GM15510 (cell line): ENCODE measurements around the gene FAM171A1.

Experiments used
- POLR2A ChIP-seq: IDR thresholded peaks from 3 replicates; pipeline ENCODE4 v1.6.1; 2011; ENCODE audit warnings: borderline replicate concordance; ENCODE audit not compliant: insufficient read length; ENCODE audit errors: extremely low read depth

Gene FAM171A1

DNA sequence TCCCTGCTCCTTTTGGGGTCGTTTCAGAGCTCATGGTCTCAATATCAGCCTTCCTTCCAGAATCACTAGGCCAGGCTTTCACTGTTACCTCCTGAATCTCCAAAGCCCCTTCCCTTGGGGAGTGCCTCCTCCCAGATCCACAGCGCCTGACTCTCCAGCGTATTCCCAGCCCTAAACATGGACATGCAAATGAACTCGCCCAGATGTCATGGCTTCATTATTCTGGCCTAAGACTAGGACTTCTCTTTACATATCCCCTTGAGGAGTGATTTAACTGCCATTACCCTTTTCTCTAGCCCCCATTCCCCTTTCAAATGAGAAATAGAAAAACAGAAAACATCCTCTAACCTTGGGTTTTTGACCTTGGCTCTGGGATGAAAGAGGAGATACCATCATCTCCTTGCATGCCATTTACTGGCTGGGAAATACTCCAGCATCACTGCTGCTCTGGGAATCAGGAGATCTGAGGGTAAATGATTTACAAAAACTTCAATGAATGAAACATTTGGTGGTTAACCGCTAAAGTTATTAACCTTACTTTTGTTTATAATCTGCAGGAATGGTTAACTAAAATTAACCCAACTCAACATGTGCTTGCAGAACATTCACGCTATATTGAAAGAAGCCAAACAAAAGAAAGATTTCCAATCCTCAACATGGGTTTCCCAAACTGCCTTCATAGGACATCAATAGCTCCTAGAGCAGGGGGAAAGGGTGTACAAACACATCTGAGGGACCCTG lies 37.0 kb downstream of the FAM171A1 start:
- TF ChIP-seq POLR2A = no peak

DNA sequence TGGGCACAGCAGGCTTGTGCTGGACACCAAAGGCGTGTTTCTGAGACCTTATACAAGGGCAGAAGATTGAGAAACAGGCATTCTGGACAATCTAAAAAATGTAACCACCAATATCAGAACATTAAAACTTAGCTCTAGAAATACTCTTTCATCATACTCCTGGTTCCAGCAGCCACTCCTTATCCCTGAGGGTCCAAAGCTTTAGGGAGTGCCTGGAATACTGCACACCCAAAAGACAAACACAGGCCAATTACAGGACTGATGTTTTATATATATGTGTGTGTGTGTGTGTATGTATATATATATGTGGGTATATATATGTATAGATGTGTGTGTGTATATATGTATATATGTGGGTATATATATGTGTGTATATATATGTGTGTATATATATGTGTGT lies 39.6 kb downstream of the FAM171A1 start:
- no peak for TF ChIP-seq POLR2A

DNA sequence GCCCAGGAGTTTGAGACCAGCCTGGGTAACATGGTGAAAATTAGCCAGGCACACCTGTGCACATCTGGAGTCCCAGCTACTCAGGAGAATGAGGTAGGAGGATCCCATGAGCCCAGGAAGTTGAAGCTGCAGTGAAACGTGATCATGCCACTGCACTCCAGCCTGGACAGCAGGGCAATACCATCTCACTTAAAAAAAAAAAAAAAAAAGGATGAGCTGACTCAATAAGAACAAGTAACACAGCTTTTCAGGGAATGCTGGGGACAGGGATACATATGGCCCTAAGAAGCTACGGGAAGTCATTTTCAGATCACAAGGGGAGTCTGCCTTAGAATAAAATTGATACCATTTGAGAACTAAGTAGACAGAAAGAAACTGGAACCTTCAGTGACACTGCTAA lies 41.7 kb downstream of the FAM171A1 start:
- no peak for TF ChIP-seq POLR2A

DNA sequence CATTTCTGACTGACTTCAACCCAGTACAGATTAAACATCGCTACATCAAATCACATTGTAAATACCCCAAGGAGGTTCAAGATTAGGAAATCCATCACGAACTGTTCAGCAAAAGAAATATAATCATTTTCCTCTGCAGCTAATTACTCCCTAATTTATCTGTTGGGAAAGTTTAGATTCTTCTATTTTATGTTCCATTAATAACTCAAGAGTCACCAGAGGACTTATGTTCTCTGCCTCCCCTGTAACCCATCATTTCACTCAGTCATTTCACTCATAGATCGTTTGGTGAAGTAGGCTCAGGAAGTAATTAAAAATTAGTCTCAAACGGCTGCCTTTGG lies 45.2 kb downstream of the FAM171A1 start:
- TF ChIP-seq POLR2A = no peak

GRCh38 chr10:15325243-15325943 lies 45.7 kb downstream of the FAM171A1 start:
- no peak for TF ChIP-seq POLR2A

- no peak for TF ChIP-seq POLR2A
Observed at GRCh38 chr10:15324611-15325010, 46.5 kb downstream of the FAM171A1 start.

- no peak for TF ChIP-seq POLR2A
Observed at GRCh38 chr10:15324113-15324512, 47.0 kb downstream of the FAM171A1 start.

DNA sequence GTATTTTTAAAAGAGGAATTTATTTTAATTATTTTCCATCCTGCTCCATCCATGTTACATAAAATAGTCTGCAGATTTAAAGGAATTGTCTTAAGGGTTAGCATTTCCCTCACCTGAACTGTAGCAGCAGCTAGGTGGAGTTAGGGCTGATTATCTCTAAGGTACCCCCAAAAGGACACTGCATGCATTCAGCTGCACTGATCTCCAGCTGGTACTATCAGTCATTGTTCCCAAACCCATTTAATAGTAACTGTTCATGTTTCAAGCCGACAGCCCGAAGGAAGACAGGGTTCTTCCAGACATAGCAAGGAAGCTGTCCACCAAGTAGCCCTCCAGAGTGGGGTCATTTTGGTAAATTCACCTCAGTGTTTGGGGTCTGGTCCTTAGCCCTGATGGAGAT lies 48.7 kb downstream of the FAM171A1 start:
- no peak for TF ChIP-seq POLR2A

GRCh38 chr10:15321431-15322341 lies 49.4 kb downstream of the FAM171A1 start:
- no peak for TF ChIP-seq POLR2A

DNA sequence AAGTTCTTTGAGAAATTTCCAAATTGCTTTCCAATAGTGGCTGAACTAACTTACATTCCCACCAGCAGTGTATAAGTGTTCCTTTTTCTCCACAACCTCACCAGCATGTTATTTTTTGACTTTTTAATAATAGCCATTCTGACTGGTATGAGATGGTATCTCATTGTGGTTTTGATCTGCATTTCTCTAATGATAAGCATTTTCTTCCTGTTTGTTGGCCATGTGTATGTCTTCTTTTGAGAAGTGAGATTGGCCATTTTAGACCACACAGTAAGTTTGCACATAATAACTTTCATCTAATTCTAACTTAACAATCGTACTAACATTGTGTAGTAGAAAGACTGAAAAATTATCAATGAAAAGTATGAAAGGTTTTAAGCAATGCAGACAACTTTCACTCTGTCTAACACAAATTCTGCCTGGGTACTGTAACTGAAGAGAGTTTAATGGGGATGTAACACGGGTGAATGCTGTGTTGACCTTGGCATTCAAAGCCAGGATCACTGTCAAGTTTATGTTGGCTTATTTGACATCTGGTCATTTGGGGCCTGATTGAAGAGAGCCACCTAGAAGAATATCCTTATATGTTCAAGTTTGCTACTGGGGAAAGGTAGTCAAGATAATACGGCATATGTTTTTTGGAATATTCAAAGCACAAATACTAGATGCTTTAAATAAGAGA lies 50.4 kb downstream of the FAM171A1 start:
- TF ChIP-seq POLR2A = no peak

DNA sequence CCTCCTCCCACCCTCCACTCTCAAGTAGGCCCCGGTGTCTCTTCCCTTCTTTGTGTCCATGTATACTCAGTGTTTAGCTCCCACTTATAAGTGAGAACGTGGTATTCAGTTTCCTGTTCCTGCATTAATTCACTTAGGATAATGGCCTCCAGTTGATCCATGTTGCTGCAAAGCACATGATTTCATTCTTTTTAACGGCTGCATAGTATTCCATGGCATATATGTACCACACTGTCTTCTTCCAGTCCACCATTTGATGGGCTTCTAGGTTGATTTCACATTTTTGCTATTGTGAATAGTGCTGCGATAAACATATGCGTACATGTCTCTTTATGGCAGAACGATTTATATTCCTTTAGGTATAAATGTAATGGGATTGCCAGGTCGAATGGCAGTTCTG lies 51.0 kb downstream of the FAM171A1 start:
- no peak for TF ChIP-seq POLR2A

GRCh38 chr10:15316871-15317464 lies 54.1 kb downstream of the FAM171A1 start:
- TF ChIP-seq POLR2A = no peak

- TF ChIP-seq POLR2A = no peak
Observed at GRCh38 chr10:15316145-15316544, 54.9 kb downstream of the FAM171A1 start.

DNA sequence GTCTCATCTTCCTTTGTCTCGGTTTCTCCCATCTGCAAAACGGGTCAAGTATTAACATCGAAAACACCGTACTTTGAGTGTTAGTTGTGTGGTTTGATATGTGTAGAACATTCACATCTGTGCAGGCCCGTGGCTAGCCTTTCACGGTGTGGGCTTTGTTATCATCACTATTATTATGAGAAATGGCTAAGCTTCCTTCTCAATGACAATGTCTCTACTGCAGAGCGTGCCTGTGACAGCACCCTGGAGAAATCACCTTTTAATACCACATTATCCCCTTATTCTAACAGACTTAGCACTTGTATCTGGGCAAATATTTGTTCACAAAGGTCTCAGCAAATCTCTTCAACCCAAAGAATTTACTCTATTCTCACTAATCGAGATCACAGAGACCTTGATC lies 55.8 kb downstream of the FAM171A1 start:
- no peak for TF ChIP-seq POLR2A
